Type B pancreatic cell (in vitro differentiated cells): Measurements from ENCODE around the gene GAMT. TPM values are rescaled to one million over a fixed set of nuclear protein-coding genes. Genes with fewer than 3 reads are reported as not detected.
"Not testable (repeated sequence)": the region's sequence is repeated elsewhere in the genome, so short reads cannot be mapped to it uniquely, and the experiment has no call there.

ENCODE experiments used
- DNase-seq: peaks from one replicate; pipeline ENCODE4 v3.0.0; 2021; ENCODE audit warnings: mixed read lengths; ENCODE audit not compliant: unreplicated experiment; ENCODE audit errors: extremely low spot score
- H3K27ac Mint-ChIP-seq: 2 replicates; pipeline ENCODE4 v1.8.0; 2021; ENCODE audit warnings: mild to moderate bottlenecking, mixed read lengths
- H3K27me3 Mint-ChIP-seq: 2 replicates; pipeline ENCODE4 v1.8.0; 2021; ENCODE audit warnings: mixed read lengths
- H3K36me3 Mint-ChIP-seq: 2 replicates; pipeline ENCODE4 v1.8.0; 2021; ENCODE audit warnings: mixed read lengths
- H3K4me1 Mint-ChIP-seq: one replicate; pipeline ENCODE4 v1.8.0; 2021; ENCODE audit warnings: mixed read lengths; ENCODE audit not compliant: unreplicated experiment
- H3K4me3 Mint-ChIP-seq: 2 replicates; pipeline ENCODE4 v1.8.0; 2021; ENCODE audit warnings: mild to moderate bottlenecking, mixed read lengths
- H3K9me3 Mint-ChIP-seq: 2 replicates; pipeline ENCODE4 v1.8.0; 2021; ENCODE audit warnings: mixed read lengths
- total RNA-seq: library from RNA; stranded (reverse); gene quantifications from 2 replicates; pipeline ENCODE4 v1.2.1, GENCODE V29; 2021; ENCODE audit warnings: low replicate concordance
- TF ChIP-seq, protein P1 (sequence below): fragments of 200-600 bp; sonication (generic); conservative IDR thresholded peaks from 2 replicates; pipeline ENCODE4 v1.5.0; 2021; ENCODE audit warnings: antibody characterized with exemption, mild to moderate bottlenecking

GAMT gene
- total RNA-seq, 1 donor from 2014 or later = 37.9 TPM

DNA sequence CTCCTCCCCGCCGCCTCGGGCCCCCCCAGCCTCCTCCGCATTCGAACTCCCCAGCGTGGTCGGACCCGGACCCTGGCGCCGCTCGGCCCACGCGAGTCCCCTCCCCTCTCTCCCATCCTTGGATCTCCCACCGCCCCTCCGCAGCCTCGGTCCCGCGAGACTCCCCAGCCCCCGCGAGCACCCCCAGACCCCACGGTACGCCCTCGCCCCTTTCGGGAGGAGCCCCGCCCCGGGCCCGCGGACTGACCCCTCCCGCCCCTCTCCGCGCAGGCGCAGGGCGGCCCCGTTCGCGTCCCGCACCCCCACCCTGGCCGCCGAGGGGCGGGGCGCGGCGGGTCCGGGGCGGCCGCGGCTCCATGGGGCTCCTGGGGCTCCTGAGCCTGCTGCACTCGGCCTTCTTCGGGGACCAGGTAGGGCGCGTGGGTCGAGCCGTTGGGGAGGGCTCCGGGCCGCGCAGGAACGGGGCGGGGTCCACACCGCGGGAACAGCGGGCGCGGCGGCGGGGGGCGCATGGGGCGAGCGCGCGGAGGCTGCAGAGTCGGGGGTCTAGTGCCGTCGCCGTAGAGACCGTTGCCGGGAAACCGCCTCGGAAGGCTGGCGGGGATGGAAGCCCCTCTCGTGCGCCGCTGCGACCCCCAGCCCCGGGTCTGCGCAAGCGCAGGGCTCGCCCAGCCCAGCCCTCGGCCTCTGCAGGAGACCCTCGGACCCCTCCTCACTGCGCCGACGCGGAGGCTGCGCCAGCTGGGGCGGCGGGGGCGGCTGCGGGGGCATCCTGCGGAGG, 44.8 kb upstream of the GAMT start:
- Mint-ChIP-seq H3K4me3 (no peak overlapping the region), H3K9me3 (no peaks in the 10 kb centered on the region), H3K36me3 (peaks cover 5% of the 10 kb centered on the region), H3K27ac (no peak overlapping the region), H3K4me1 (peaks cover 15% of the 10 kb centered on the region), H3K27me3 (peaks cover 36% of the 10 kb centered on the region)
- TF ChIP-seq, protein P1, sequence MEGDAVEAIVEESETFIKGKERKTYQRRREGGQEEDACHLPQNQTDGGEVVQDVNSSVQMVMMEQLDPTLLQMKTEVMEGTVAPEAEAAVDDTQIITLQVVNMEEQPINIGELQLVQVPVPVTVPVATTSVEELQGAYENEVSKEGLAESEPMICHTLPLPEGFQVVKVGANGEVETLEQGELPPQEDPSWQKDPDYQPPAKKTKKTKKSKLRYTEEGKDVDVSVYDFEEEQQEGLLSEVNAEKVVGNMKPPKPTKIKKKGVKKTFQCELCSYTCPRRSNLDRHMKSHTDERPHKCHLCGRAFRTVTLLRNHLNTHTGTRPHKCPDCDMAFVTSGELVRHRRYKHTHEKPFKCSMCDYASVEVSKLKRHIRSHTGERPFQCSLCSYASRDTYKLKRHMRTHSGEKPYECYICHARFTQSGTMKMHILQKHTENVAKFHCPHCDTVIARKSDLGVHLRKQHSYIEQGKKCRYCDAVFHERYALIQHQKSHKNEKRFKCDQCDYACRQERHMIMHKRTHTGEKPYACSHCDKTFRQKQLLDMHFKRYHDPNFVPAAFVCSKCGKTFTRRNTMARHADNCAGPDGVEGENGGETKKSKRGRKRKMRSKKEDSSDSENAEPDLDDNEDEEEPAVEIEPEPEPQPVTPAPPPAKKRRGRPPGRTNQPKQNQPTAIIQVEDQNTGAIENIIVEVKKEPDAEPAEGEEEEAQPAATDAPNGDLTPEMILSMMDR = no peak
- no peak for DNase-seq

DNA sequence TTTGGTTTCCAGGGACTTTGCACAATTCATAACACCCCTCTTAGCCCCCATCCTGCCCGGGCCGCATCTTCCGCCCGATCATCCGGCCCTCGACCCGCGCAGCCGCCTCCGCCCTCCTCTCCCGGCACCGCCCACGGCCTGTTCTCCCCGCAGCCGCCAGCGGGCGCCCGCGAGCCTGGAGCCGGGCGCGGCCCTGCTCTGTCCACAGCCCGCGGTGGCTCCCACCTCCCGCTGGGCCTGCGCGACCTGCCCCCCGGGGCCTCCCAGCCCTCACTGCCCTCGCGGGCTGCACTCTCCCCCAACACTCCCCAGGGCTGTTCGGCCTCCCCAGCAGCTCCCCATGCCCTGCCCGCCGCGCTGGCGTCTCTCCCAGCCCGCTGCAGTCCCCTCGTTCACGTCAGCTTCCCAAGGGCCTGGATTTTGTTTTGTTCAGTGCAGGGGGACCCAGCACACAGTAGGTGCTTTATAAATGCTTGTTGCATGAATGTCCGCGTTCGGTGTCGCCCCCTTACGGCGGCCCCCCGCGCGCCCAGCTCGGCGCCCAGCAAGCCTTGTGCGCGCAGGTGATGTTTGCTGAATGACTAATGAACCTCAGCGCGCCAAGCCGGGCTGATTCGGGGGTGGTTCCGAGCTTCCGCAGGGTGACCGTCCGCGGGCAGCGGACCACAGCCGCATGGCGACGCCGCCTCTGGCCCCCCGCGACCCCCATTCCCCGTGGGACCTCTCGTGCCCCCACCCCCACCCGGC, 44.0 kb upstream of the GAMT start:
- no peaks in the 10 kb centered on the region for H3K9me3 Mint-ChIP-seq
- peaks cover 5% of the 10 kb centered on the region for H3K36me3 Mint-ChIP-seq
- peaks cover 10% of the 10 kb centered on the region for H3K4me1 Mint-ChIP-seq
- DNase-seq = peak; percentile 88
- TF ChIP-seq, protein P1 = peak; percentile 97
- H3K27me3 Mint-ChIP-seq = peaks cover 28% of the 10 kb centered on the region
- H3K4me3 Mint-ChIP-seq = peak overlapping the region; percentile 81
- peak overlapping the region; percentile 56 for H3K27ac Mint-ChIP-seq

DNA sequence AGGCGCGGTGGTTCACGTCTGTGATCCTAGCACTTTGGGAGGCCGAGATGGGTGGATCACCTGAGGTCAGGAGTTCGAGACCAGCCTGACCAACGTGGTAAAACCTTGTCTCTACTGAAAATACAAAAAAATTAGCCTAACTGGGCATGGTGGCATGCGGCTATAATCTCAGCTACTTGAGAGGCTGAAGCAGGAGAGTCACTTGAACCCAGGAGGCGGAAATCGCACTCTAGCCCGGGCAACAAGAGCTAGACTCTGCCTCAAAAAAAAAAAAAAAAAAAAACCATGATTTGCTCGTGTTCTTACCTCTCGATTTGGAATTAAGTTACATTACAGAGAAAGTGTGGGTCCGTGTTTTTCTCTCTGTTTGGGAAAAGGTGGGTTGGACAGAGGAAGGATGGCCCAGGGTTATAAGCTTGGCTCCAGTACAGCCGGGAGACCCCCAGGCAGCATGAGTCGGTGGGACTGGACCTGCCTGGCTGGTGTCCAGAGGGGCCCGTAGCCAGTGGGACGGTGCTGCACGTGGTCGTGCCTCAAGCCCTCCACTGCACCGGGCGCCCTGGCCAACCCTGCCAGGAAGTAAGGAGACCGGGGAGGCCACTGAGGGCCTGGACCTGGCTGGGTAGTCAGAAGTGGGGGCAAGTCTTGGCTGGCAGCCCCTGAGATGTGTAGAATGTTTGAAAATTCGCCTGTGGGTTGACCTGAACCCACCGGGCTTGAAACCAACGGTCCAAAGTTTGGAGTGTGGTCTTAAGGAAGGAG, 40.5 kb upstream of the GAMT start:
- Mint-ChIP-seq H3K27ac (no peak overlapping the region), H3K9me3 (no peaks in the 10 kb centered on the region), H3K27me3 (peaks cover 4% of the 10 kb centered on the region), H3K36me3 (peaks cover 9% of the 10 kb centered on the region), H3K4me3 (peak overlapping the region; percentile 56), H3K4me1 (peaks cover 8% of the 10 kb centered on the region)
- no peak for DNase-seq
- TF ChIP-seq, protein P1 = no peak

DNA sequence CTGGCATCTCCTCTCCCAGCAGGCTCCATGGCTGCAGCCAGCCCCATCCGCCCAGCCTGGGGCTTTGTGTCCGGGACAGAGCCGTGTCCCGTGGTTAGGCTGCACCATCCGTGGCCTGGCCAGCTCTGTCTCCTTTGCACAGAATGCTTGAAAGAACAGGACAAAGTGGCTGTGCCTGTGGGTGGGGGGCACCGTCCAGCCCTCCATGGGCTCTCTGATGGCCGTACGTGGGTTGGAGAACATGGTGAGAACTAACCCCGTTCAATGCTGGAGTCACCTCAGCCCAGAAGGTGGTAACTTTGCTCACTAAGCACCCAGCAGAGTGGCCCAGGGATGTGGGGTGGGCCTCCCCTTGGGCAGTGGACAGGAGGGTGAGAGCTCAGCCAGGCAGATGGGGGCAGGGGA, 39.7 kb upstream of the GAMT start:
- Mint-ChIP-seq H3K36me3 (peaks cover 9% of the 10 kb centered on the region), H3K4me1 (peaks cover 8% of the 10 kb centered on the region), H3K9me3 (no peaks in the 10 kb centered on the region), H3K4me3 (peak overlapping the region; percentile 77), H3K27me3 (peaks cover 4% of the 10 kb centered on the region), H3K27ac (peak overlapping the region; percentile 53)
- DNase-seq = no peak
- TF ChIP-seq, protein P1 = no peak

DNA sequence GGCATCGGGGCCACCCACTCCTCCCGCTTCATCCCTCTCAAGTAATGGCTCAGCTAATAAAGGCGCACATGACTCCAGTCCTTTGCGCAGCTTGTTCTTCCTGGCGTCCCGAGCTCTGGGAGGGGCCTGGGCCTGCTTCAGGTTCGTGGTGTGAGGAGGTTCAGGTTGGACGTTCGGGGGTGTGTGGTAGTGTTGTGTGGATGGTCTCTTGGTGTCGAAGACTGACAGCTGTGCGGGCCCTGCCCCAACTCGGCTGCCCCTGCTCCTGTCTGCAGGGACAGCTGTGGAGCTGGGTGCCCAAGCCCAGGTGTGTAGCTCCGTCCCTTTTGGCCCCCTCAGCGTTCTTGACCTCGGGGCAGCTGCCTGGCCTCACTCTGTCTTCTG, 39.1 kb upstream of the GAMT start:
- TF ChIP-seq, protein P1 = no peak
- no peak for DNase-seq
- H3K27ac Mint-ChIP-seq = no peak overlapping the region
- peak overlapping the region; percentile 77 for H3K4me3 Mint-ChIP-seq
- H3K36me3 Mint-ChIP-seq = peaks cover 9% of the 10 kb centered on the region
- peaks cover 4% of the 10 kb centered on the region for H3K27me3 Mint-ChIP-seq
- peaks cover 8% of the 10 kb centered on the region for H3K4me1 Mint-ChIP-seq
- no peaks in the 10 kb centered on the region for H3K9me3 Mint-ChIP-seq

DNA sequence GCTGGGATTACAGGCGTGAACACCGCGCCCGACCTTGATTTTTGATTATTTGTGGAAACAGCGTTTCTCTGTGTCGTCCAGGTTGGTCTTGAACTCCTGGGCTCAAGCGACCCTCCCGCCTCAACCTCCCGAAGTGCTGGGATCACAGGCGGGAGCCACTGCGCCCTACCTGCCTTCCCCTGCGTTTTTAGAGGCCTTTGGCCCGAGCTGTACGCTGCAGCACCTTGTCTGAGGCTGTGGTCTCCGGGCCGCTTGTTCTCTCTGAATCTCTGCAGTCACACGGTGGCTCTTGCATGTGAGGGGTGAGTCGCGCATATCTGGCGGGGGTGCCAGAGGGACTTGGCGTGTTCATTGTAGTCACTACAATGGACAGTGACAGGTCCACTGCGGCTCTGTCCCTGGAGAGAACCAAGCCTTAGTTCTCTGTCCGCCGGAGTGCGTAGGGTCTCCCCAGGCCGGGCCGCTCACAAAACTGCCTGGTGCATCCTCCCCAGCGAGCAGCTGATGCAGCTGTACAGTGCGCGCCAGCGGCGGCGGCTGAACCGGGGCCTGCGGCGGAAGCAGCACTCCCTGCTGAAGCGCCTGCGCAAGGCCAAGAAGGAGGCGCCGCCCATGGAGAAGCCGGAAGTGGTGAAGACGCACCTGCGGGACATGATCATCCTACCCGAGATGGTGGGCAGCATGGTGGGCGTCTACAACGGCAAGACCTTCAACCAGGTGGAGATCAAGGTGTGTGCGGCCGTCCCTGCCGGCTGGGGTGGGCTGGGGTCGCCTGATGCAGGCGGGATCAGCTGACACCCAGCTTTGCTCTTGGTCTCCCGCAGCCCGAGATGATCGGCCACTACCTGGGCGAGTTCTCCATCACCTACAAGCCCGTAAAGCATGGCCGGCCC, 38.4 kb upstream of the GAMT start:
- not testable (repeated sequence) for H3K27me3 Mint-ChIP-seq, H3K9me3 Mint-ChIP-seq, DNase-seq, H3K4me1 Mint-ChIP-seq, H3K36me3 Mint-ChIP-seq
- Mint-ChIP-seq H3K4me3 (peak overlapping the region; percentile 95), H3K27ac (peak overlapping the region; percentile 95)
